GM23338 (cell line): ENCODE results near the gene GRM3.
A peak's percentile ranks its signal among the peaks of the same experiment; 100 is the strongest.

Experiments used
- CREB1 ChIP-seq: fragments of 250-450 bp; sonication (Bioruptor Pico); IDR thresholded peaks from 2 replicates; pipeline ENCODE4 v1.5.0; 2020; ENCODE audit warnings: low read depth, mild to moderate bottlenecking, moderate library complexity
- EZH2 ChIP-seq: fragments of 200-600 bp; sonication (generic); IDR thresholded peaks from one replicate; pipeline ENCODE4 v1.8.0; 2017; ENCODE audit warnings: antibody characterized with exemption, mild to moderate bottlenecking, low read depth; ENCODE audit not compliant: unreplicated experiment
- EZH2phosphoT487 ChIP-seq: fragments of 200-600 bp; sonication (generic); IDR thresholded peaks from one replicate; pipeline ENCODE4 v1.8.1; 2018; ENCODE audit warnings: antibody characterized with exemption; ENCODE audit not compliant: unreplicated experiment
- JUNB ChIP-seq: IDR thresholded peaks from one replicate; pipeline ENCODE4 v1.6.1; 2016; ENCODE audit warnings: antibody characterized with exemption; ENCODE audit not compliant: unreplicated experiment
- NANOG ChIP-seq: IDR thresholded peaks from 2 replicates; pipeline ENCODE4 v1.6.1; 2016; ENCODE audit warnings: antibody characterized with exemption, borderline replicate concordance
- POLR2AphosphoS5 ChIP-seq: IDR thresholded peaks from 2 replicates; pipeline ENCODE4 v1.6.1; 2016; ENCODE audit warnings: antibody characterized with exemption, low read depth
- REST ChIP-seq: IDR thresholded peaks from one replicate; pipeline ENCODE4 v1.6.1; 2018; ENCODE audit warnings: antibody characterized with exemption; ENCODE audit not compliant: unreplicated experiment
- STAT1 ChIP-seq: IDR thresholded peaks from one replicate; pipeline ENCODE4 v1.6.1; 2016; ENCODE audit warnings: antibody characterized with exemption; ENCODE audit not compliant: unreplicated experiment
- ZNF114 ChIP-seq: fragments of 250-450 bp; sonication (Bioruptor Pico); IDR thresholded peaks from 2 replicates; pipeline ENCODE4 v1.5.0; 2020; ENCODE audit warnings: mild to moderate bottlenecking, moderate library complexity
- ZNF331 ChIP-seq: fragments of 250-450 bp; sonication (Bioruptor Pico); IDR thresholded peaks from 2 replicates; pipeline ENCODE4 v1.5.0; 2020; ENCODE audit warnings: low read depth, mild to moderate bottlenecking, moderate library complexity
- TF ChIP-seq, protein P1 (sequence below), 2 experiments: fragments of 200-600 bp in 1 of 2; sonication (generic) in 1 of 2; conservative IDR thresholded peaks; 2 replicates each; pipeline versions ENCODE4 v1.5.1 to v1.6.1; 2016 to 2017; ENCODE audit warnings: antibody characterized with exemption in 2 of 2, low read depth in 2 of 2, mild to moderate bottlenecking in 2 of 2, moderate library complexity in 1 of 2
- TF ChIP-seq, protein P2 (sequence below): IDR thresholded peaks from 2 replicates; pipeline ENCODE4 v1.6.1; 2016; ENCODE audit warnings: antibody characterized with exemption
- TF ChIP-seq, protein P3 (sequence below): fragments of 250-450 bp; sonication (Bioruptor Pico); IDR thresholded peaks from 2 replicates; pipeline ENCODE4 v1.5.0; 2020; ENCODE audit warnings: mild to moderate bottlenecking, moderate library complexity

DNA sequence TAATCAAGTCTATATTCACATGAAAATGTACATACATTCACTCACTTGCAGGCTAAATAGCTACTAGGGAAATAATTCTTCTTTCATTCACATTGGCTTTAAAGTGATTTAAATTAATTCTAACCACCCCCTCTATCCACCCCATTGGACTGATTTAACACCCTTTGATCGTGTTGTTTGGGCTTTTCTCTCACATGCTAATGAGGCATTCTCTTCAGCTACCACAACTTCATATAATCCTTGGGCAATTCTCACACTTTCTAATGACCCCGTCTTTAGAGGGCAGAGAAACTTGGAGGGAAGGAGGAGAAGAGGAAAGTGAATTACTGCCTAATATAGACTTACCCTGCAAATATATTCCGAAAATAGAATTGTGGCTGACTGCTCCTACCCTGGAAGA, 24.6 kb downstream of the GRM3 start:
- TF ChIP-seq, protein P1, sequence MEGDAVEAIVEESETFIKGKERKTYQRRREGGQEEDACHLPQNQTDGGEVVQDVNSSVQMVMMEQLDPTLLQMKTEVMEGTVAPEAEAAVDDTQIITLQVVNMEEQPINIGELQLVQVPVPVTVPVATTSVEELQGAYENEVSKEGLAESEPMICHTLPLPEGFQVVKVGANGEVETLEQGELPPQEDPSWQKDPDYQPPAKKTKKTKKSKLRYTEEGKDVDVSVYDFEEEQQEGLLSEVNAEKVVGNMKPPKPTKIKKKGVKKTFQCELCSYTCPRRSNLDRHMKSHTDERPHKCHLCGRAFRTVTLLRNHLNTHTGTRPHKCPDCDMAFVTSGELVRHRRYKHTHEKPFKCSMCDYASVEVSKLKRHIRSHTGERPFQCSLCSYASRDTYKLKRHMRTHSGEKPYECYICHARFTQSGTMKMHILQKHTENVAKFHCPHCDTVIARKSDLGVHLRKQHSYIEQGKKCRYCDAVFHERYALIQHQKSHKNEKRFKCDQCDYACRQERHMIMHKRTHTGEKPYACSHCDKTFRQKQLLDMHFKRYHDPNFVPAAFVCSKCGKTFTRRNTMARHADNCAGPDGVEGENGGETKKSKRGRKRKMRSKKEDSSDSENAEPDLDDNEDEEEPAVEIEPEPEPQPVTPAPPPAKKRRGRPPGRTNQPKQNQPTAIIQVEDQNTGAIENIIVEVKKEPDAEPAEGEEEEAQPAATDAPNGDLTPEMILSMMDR (conservative IDR thresholded peaks at IDR 0.05; ENCODE audit: low read depth in 2 of 2) = no peak
- TF ChIP-seq REST (no peak), EZH2 (no peak), POLR2AphosphoS5 (no peak), STAT1 (no peak), EZH2phosphoT487 (no peak), ZNF331 (CRISPR knock-in tag) (no peak), CREB1 (no peak), ZNF114 (CRISPR knock-in tag) (no peak), JUNB (no peak), NANOG (0 out of 2 replicates have a peak, but pooled peaks have one; percentile 2)
- TF ChIP-seq, protein P2, sequence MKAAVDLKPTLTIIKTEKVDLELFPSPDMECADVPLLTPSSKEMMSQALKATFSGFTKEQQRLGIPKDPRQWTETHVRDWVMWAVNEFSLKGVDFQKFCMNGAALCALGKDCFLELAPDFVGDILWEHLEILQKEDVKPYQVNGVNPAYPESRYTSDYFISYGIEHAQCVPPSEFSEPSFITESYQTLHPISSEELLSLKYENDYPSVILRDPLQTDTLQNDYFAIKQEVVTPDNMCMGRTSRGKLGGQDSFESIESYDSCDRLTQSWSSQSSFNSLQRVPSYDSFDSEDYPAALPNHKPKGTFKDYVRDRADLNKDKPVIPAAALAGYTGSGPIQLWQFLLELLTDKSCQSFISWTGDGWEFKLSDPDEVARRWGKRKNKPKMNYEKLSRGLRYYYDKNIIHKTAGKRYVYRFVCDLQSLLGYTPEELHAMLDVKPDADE = no peak
- TF ChIP-seq, protein P3, sequence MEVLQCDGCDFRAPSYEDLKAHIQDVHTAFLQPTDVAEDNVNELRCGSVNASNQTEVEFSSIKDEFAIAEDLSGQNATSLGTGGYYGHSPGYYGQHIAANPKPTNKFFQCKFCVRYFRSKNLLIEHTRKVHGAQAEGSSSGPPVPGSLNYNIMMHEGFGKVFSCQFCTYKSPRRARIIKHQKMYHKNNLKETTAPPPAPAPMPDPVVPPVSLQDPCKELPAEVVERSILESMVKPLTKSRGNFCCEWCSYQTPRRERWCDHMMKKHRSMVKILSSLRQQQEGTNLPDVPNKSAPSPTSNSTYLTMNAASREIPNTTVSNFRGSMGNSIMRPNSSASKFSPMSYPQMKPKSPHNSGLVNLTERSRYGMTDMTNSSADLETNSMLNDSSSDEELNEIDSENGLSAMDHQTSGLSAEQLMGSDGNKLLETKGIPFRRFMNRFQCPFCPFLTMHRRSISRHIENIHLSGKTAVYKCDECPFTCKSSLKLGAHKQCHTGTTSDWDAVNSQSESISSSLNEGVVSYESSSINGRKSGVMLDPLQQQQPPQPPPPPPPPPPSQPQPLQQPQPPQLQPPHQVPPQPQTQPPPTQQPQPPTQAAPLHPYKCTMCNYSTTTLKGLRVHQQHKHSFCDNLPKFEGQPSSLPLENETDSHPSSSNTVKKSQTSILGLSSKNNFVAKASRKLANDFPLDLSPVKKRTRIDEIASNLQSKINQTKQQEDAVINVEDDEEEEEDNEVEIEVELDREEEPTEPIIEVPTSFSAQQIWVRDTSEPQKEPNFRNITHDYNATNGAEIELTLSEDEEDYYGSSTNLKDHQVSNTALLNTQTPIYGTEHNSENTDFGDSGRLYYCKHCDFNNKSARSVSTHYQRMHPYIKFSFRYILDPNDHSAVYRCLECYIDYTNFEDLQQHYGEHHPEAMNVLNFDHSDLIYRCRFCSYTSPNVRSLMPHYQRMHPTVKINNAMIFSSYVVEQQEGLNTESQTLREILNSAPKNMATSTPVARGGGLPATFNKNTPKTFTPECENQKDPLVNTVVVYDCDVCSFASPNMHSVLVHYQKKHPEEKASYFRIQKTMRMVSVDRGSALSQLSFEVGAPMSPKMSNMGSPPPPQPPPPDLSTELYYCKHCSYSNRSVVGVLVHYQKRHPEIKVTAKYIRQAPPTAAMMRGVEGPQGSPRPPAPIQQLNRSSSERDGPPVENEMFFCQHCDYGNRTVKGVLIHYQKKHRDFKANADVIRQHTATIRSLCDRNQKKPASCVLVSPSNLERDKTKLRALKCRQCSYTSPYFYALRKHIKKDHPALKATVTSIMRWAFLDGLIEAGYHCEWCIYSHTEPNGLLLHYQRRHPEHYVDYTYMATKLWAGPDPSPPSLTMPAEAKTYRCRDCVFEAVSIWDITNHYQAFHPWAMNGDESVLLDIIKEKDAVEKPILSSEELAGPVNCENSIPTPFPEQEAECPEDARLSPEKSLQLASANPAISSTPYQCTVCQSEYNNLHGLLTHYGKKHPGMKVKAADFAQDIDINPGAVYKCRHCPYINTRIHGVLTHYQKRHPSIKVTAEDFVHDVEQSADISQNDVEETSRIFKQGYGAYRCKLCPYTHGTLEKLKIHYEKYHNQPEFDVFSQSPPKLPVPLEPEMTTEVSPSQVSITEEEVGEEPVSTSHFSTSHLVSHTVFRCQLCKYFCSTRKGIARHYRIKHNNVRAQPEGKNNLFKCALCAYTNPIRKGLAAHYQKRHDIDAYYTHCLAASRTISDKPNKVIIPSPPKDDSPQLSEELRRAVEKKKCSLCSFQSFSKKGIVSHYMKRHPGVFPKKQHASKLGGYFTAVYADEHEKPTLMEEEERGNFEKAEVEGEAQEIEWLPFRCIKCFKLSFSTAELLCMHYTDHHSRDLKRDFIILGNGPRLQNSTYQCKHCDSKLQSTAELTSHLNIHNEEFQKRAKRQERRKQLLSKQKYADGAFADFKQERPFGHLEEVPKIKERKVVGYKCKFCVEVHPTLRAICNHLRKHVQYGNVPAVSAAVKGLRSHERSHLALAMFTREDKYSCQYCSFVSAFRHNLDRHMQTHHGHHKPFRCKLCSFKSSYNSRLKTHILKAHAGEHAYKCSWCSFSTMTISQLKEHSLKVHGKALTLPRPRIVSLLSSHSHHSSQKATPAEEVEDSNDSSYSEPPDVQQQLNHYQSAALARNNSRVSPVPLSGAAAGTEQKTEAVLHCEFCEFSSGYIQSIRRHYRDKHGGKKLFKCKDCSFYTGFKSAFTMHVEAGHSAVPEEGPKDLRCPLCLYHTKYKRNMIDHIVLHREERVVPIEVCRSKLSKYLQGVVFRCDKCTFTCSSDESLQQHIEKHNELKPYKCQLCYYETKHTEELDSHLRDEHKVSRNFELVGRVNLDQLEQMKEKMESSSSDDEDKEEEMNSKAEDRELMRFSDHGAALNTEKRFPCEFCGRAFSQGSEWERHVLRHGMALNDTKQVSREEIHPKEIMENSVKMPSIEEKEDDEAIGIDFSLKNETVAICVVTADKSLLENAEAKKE = no peak
